Measurements from ENCODE around the gene HSH2D. TPM values are rescaled to one million over a fixed set of nuclear protein-coding genes. Genes with fewer than 3 reads are reported as not detected.

Gene HSH2D
- total and polyA plus RNA-seq, 10 of the 15 experiments (the other 5 are each of a cell fraction or from before 2014, with no cell fraction given) = 22.0 to 145 (median 89.3) TPM

GRCh38 chr19:16141043-16141442 lies 2.4 kb upstream of the HSH2D start (continued):
- TF ChIP-seq RBBP5 (conservative IDR thresholded peaks at IDR 0.05) (no peak), ZNF217 (IDR thresholded peaks at IDR 0.05) (peak; percentile 98), POLR2AphosphoS2 (IDR thresholded peaks at IDR 0.05; ENCODE audit: low read depth, low read length) (no peak), ZBTB11 (CRISPR knock-in tag; IDR thresholded peaks at IDR 0.05) (no peak), PAX8 (IDR thresholded peaks at IDR 0.05) (no peak), KLF5 (IDR thresholded peaks at IDR 0.05; ENCODE audit: partially characterized antibody) (no peak), MEF2A (IDR thresholded peaks at IDR 0.05; ENCODE audit: insufficient read depth, low read depth, low read length) (0 out of 2 replicates have a peak, but pooled peaks have one; percentile 36), DPF2 (IDR thresholded peaks at IDR 0.05) (peak; percentile 64; the same call in 1 of the 2 replicates), TARDBP (IDR thresholded peaks at IDR 0.05; ENCODE audit: borderline replicate concordance) (no peak), MXI1 (IDR thresholded peaks at IDR 0.05; ENCODE audit: low read depth, low read length) (0 out of 2 replicates have a peak, but pooled peaks have one; percentile 15), STAT3 (IDR thresholded peaks at IDR 0.05; ENCODE audit: low read depth, low read length) (no peak), ZBTB33 (IDR thresholded peaks at IDR 0.05) (no peak), HDAC2 (IDR thresholded peaks at IDR 0.05) (no peak), RAD51 (IDR thresholded peaks at IDR 0.05) (peak; percentile 45; the same call in 1 of the 2 replicates), ZZZ3 (IDR thresholded peaks at IDR 0.05; ENCODE audit: control insufficient read depth, insufficient read length, low read depth) (no peak), EED (IDR thresholded peaks at IDR 0.05; ENCODE audit: low read depth) (peak; percentile 64), KAT2A (conservative IDR thresholded peaks at IDR 0.05; ENCODE audit: control insufficient read depth, low read depth, low read length) (no peak), NR2C1 (IDR thresholded peaks at IDR 0.05) (no peak), YY1 (IDR thresholded peaks at IDR 0.05; ENCODE audit: low read depth, low read length) (0 out of 2 replicates have a peak, but pooled peaks have one; percentile 13), EZH2 (IDR thresholded peaks at IDR 0.05; ENCODE audit: borderline replicate concordance, control insufficient read depth, low read depth, low read length) (no peak), SP1 (IDR thresholded peaks at IDR 0.05; ENCODE audit: low read depth, low read length) (peak; percentile 30)
- TF ChIP-seq, protein P1, sequence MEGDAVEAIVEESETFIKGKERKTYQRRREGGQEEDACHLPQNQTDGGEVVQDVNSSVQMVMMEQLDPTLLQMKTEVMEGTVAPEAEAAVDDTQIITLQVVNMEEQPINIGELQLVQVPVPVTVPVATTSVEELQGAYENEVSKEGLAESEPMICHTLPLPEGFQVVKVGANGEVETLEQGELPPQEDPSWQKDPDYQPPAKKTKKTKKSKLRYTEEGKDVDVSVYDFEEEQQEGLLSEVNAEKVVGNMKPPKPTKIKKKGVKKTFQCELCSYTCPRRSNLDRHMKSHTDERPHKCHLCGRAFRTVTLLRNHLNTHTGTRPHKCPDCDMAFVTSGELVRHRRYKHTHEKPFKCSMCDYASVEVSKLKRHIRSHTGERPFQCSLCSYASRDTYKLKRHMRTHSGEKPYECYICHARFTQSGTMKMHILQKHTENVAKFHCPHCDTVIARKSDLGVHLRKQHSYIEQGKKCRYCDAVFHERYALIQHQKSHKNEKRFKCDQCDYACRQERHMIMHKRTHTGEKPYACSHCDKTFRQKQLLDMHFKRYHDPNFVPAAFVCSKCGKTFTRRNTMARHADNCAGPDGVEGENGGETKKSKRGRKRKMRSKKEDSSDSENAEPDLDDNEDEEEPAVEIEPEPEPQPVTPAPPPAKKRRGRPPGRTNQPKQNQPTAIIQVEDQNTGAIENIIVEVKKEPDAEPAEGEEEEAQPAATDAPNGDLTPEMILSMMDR (IDR thresholded peaks at IDR 0.05 in 2 of 3, conservative IDR thresholded peaks at IDR 0.05 in 1 of 3; ENCODE audit: control insufficient read depth in 2 of 3, extremely low read depth in 1 of 3, insufficient read depth in 1 of 3, low read depth in 3 of 3, low read length in 3 of 3) = peak; percentile 4 to 36 (median 29); a peak in 3 of 6 replicates
- TF ChIP-seq, protein P2, sequence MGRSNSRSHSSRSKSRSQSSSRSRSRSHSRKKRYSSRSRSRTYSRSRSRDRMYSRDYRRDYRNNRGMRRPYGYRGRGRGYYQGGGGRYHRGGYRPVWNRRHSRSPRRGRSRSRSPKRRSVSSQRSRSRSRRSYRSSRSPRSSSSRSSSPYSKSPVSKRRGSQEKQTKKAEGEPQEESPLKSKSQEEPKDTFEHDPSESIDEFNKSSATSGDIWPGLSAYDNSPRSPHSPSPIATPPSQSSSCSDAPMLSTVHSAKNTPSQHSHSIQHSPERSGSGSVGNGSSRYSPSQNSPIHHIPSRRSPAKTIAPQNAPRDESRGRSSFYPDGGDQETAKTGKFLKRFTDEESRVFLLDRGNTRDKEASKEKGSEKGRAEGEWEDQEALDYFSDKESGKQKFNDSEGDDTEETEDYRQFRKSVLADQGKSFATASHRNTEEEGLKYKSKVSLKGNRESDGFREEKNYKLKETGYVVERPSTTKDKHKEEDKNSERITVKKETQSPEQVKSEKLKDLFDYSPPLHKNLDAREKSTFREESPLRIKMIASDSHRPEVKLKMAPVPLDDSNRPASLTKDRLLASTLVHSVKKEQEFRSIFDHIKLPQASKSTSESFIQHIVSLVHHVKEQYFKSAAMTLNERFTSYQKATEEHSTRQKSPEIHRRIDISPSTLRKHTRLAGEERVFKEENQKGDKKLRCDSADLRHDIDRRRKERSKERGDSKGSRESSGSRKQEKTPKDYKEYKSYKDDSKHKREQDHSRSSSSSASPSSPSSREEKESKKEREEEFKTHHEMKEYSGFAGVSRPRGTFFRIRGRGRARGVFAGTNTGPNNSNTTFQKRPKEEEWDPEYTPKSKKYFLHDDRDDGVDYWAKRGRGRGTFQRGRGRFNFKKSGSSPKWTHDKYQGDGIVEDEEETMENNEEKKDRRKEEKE (IDR thresholded peaks at IDR 0.05) = no peak
